OCI-LY1 (cell line): ENCODE measurements around the gene MLLT1.
A peak's percentile ranks its signal among the peaks of the same experiment; 100 is the strongest.

ENCODE experiments used
- H2AFZ ChIP-seq: fragments of 200-600 bp; sonication (generic), shearing (Covaris generic); 2 replicates; pipeline ENCODE4 v1.6.0; 2014; ENCODE audit warnings: antibody characterized with exemption, mild to moderate bottlenecking, low read length
- H3F3A ChIP-seq: fragments of 200-600 bp; sonication (generic), shearing (Covaris generic); 2 replicates; pipeline ENCODE4 v1.6.0; 2014; ENCODE audit warnings: mild to moderate bottlenecking, antibody characterized with exemption, low read length, moderate library complexity; ENCODE audit not compliant: insufficient read depth
- H3K27ac ChIP-seq: fragments of 200-600 bp; sonication (generic); 2 replicates; pipeline ENCODE4 v1.5.1; 2014; ENCODE audit warnings: low read length, mixed run types, mild to moderate bottlenecking, low read depth; ENCODE audit not compliant: poor library complexity, severe bottlenecking
- H3K27me3 ChIP-seq: fragments of 200-600 bp; sonication (generic); 2 replicates; pipeline ENCODE4 v1.6.0; 2014; ENCODE audit warnings: antibody characterized with exemption, mild to moderate bottlenecking, low read length, moderate library complexity; ENCODE audit not compliant: insufficient read depth
- H3K36me3 ChIP-seq: fragments of 200-600 bp; sonication (generic); 2 replicates; pipeline ENCODE4 v1.6.1; 2014; ENCODE audit warnings: mild to moderate bottlenecking, antibody characterized with exemption, low read length, moderate library complexity, mixed read lengths; ENCODE audit not compliant: insufficient read depth
- H3K4me1 ChIP-seq: fragments of 200-600 bp; sonication (generic); 2 replicates; pipeline ENCODE4 v1.5.1; 2014; ENCODE audit warnings: mild to moderate bottlenecking, low read length, moderate library complexity; ENCODE audit not compliant: insufficient read depth, severe bottlenecking
- H3K4me2 ChIP-seq: fragments of 200-600 bp; sonication (generic), shearing (Covaris generic); 2 replicates; pipeline ENCODE4 v1.6.1; 2014; ENCODE audit warnings: low read length
- H3K4me3 ChIP-seq: fragments of 200-600 bp; sonication (generic); 2 replicates; pipeline ENCODE4 v1.5.1; 2014; ENCODE audit warnings: low read length, low read depth, mild to moderate bottlenecking, mixed read lengths; ENCODE audit not compliant: poor library complexity, severe bottlenecking
- H3K79me2 ChIP-seq: fragments of 200-600 bp; shearing (Covaris generic); 2 replicates; pipeline ENCODE4 v1.6.1; 2016; ENCODE audit warnings: mixed run types, low read length, mixed read lengths; ENCODE audit not compliant: insufficient read depth
- H3K9ac ChIP-seq: fragments of 200-600 bp; sonication (generic), shearing (Covaris generic); 2 replicates; pipeline ENCODE4 v1.6.1; 2014; ENCODE audit warnings: mild to moderate bottlenecking, low read length, mixed read lengths
- H3K9me2 ChIP-seq: fragments of 200-600 bp; sonication (generic), shearing (Covaris generic); 2 replicates; pipeline ENCODE4 v1.6.1; 2014; ENCODE audit warnings: low read depth, mild to moderate bottlenecking, low read length, mixed read lengths
- H3K9me3 ChIP-seq: fragments of 200-600 bp; shearing (Covaris generic); 2 replicates; pipeline ENCODE4 v1.6.1; 2014; ENCODE audit warnings: low read length, mixed read lengths
- H4K20me1 ChIP-seq: fragments of 200-600 bp; sonication (generic), shearing (Covaris generic); 2 replicates; pipeline ENCODE4 v1.6.0; 2016; ENCODE audit warnings: mild to moderate bottlenecking, low read length; ENCODE audit not compliant: insufficient read depth
- EZH2 ChIP-seq: fragments of 200-600 bp; sonication (generic), shearing (Covaris generic); IDR thresholded peaks from 2 replicates; pipeline ENCODE4 v1.8.0; 2017; ENCODE audit warnings: borderline replicate concordance, mixed run types, mild to moderate bottlenecking, antibody characterized with exemption, low read length, moderate library complexity, mixed read lengths
- TF ChIP-seq, protein P1 (sequence below): fragments of 200-600 bp; sonication (generic), shearing (Covaris generic); IDR thresholded peaks from 2 replicates; pipeline ENCODE4 v1.5.1; 2017; ENCODE audit warnings: mild to moderate bottlenecking, antibody characterized with exemption, low read length, moderate library complexity, mixed read lengths

Gene MLLT1, protein sequence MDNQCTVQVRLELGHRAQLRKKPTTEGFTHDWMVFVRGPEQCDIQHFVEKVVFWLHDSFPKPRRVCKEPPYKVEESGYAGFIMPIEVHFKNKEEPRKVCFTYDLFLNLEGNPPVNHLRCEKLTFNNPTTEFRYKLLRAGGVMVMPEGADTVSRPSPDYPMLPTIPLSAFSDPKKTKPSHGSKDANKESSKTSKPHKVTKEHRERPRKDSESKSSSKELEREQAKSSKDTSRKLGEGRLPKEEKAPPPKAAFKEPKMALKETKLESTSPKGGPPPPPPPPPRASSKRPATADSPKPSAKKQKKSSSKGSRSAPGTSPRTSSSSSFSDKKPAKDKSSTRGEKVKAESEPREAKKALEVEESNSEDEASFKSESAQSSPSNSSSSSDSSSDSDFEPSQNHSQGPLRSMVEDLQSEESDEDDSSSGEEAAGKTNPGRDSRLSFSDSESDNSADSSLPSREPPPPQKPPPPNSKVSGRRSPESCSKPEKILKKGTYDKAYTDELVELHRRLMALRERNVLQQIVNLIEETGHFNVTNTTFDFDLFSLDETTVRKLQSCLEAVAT

DNA sequence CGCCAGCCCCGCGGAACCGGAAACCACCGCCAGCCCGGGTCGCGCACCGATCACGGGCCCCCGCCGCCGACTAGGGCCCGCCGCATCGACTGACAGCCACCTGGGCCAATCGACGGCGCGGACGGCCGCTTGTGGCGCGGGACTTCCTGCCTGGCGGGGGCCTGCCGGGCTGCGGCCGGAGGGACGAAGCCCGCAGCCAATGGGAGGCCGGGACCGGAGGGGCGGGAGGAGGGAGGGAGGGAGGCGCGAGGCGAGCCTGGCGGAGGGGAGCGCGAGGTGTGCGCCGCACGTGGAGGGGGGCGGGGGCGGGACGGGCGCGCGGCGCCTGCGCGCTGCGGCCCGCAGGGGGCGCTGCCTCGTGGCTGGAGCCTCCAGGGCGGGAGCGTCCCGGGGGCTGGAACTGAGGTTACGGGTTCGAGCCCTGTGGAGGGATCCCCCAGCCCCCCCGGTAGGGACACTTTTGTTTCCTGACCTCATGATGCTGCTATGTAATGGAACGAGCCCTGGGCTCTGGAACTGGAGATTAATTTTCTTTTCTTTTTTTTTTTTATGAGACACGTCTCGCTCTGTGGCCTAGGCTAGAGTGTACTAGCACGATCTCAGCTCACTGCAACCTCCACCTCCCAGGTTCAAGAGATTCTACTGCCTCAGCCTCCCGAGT is at the start of gene MLLT1:
Gene MLLT1, minus strand, starts transcription at position 45 of the 661 bp plus-strand sequence. CDS start 191 bp downstream, outside the sequence.
- H3K9me3 ChIP-seq = no peaks in the 10 kb centered on the region
- H2AFZ ChIP-seq = no peak within 1 kb of the TSS
- H3F3A ChIP-seq = no peaks in the 10 kb centered on the region
- H3K4me1 ChIP-seq = peaks cover 27% of the 10 kb centered on the region
- H4K20me1 ChIP-seq = no peaks in the 10 kb centered on the region
- no peaks in the 10 kb centered on the region for H3K9me2 ChIP-seq
- peak within 1 kb of the TSS; percentile 5 for H3K27ac ChIP-seq
- peaks cover 38% of the 10 kb centered on the region for H3K79me2 ChIP-seq
- H3K36me3 ChIP-seq = peaks cover 7% of the 10 kb centered on the region; the same call in 1 of the 2 replicates
- H3K4me3 ChIP-seq = peak within 1 kb of the TSS; percentile 88
- H3K9ac ChIP-seq = peak within 1 kb of the TSS; percentile 93
- peak within 1 kb of the TSS; percentile 98 for H3K4me2 ChIP-seq
- no peaks in the 10 kb centered on the region for H3K27me3 ChIP-seq
- TF ChIP-seq, protein P1, sequence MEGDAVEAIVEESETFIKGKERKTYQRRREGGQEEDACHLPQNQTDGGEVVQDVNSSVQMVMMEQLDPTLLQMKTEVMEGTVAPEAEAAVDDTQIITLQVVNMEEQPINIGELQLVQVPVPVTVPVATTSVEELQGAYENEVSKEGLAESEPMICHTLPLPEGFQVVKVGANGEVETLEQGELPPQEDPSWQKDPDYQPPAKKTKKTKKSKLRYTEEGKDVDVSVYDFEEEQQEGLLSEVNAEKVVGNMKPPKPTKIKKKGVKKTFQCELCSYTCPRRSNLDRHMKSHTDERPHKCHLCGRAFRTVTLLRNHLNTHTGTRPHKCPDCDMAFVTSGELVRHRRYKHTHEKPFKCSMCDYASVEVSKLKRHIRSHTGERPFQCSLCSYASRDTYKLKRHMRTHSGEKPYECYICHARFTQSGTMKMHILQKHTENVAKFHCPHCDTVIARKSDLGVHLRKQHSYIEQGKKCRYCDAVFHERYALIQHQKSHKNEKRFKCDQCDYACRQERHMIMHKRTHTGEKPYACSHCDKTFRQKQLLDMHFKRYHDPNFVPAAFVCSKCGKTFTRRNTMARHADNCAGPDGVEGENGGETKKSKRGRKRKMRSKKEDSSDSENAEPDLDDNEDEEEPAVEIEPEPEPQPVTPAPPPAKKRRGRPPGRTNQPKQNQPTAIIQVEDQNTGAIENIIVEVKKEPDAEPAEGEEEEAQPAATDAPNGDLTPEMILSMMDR = peak; percentile 40; the same call in 1 of the 2 replicates
- TF ChIP-seq EZH2 = no peak

DNA sequence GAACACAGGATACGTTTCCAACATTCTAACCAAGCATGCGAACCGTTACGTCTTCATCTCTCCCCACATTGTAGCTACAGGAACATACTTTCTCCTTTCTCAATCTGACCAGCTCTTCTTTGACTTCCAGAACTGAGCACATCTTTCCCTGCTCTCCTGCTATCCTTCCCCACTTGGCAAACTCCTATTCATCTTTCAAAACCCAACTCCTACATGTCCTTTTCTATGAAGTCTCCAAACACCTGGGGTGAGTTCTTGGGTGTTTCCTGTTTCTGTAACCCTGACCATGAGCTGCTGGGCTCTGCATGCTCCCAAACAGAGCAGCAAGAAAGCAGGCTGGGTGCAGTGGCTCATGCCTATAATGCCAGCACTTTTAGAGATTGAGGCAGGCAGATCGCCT is 47.0 kb upstream of the MLLT1 start:
- Histone ChIP-seq H3F3A (no peaks in the 10 kb centered on the region), H3K4me3 (no peak overlapping the region), H3K27ac (no peak overlapping the region), H3K9me3 (no peaks in the 10 kb centered on the region), H4K20me1 (no peaks in the 10 kb centered on the region), H3K27me3 (peaks cover 7% of the 10 kb centered on the region; the same call in 1 of the 2 replicates), H3K4me2 (no peak overlapping the region), H3K36me3 (no peaks in the 10 kb centered on the region), H3K79me2 (no peaks in the 10 kb centered on the region), H2AFZ (no peak overlapping the region), H3K9me2 (no peaks in the 10 kb centered on the region), H3K9ac (no peak overlapping the region), H3K4me1 (no peaks in the 10 kb centered on the region)
- TF ChIP-seq EZH2 = no peak
- TF ChIP-seq, protein P1 = no peak

DNA sequence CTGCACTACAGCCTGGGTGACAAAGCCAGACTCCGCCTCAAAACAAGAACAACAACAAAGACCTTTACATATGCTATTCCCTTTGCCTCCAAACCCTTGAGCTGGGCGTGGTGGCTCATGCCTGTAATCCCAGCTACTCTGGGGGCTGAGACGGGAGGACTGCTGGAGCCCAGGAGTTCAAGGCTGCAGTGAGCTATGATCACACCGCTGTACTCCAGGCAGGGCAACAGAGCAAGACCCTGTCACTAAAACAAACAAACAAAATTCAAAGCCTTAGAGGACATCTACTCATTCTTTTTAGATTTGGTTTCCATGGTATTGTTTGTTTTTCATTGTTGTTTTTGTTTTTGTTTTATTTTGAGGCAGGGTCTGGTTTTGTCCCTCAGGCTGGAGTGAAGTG is 45.8 kb upstream of the MLLT1 start:
- Histone ChIP-seq H3K4me1 (no peaks in the 10 kb centered on the region), H3K27ac (no peak overlapping the region), H3K4me2 (no peak overlapping the region), H3K79me2 (no peaks in the 10 kb centered on the region), H3K9ac (no peak overlapping the region), H2AFZ (no peak overlapping the region), H3K9me3 (no peaks in the 10 kb centered on the region), H3K9me2 (no peaks in the 10 kb centered on the region), H3K4me3 (no peak overlapping the region), H3K36me3 (no peaks in the 10 kb centered on the region), H4K20me1 (no peaks in the 10 kb centered on the region), H3F3A (no peaks in the 10 kb centered on the region), H3K27me3 (peaks cover 7% of the 10 kb centered on the region; the same call in 1 of the 2 replicates)
- TF ChIP-seq, protein P1 = no peak
- no peak for TF ChIP-seq EZH2
